Calu3 (cell line): ENCODE measurements around the gene FBXO15. TPM values are rescaled to one million over a fixed set of nuclear protein-coding genes. Genes with fewer than 3 reads are reported as not detected.

Source experiments
- BruUV-seq: library from RNA; stranded (reverse); fragments of 400-500 nt; replicated peaks from 2 replicates; lab custom pipeline; 2021; lab: Mats Ljungman, UMichigan
- CTCF ChIA-PET: fragments of 300-600 bp; sonication (Branson Sonifier 250); formaldehyde crosslinking; loops from one replicate; lab custom pipeline; 2022; ENCODE audit warnings: antibody characterized with exemption; lab: Charles Lee
- DNase-seq: peaks from one replicate; pipeline ENCODE4 v3.0.0; 2022
- H3K27ac Mint-ChIP-seq: one replicate; pipeline ENCODE4 v1.8.0; 2022; ENCODE audit warnings: mixed read lengths; ENCODE audit not compliant: unreplicated experiment
- H3K27me3 Mint-ChIP-seq: one replicate; pipeline ENCODE4 v1.8.0; 2022; ENCODE audit warnings: mixed read lengths; ENCODE audit not compliant: unreplicated experiment
- H3K36me3 Mint-ChIP-seq: one replicate; pipeline ENCODE4 v1.8.0; 2022; ENCODE audit warnings: mild to moderate bottlenecking, moderate library complexity, mixed read lengths; ENCODE audit not compliant: insufficient read depth, unreplicated experiment
- H3K4me1 Mint-ChIP-seq: one replicate; pipeline ENCODE4 v1.8.0; 2022; ENCODE audit warnings: mild to moderate bottlenecking, low read depth, mixed read lengths; ENCODE audit not compliant: unreplicated experiment
- H3K4me3 Mint-ChIP-seq: one replicate; pipeline ENCODE4 v1.8.0; 2022; ENCODE audit warnings: mild to moderate bottlenecking, low read depth, moderate library complexity, mixed read lengths; ENCODE audit not compliant: unreplicated experiment
- H3K9me3 Mint-ChIP-seq: one replicate; pipeline ENCODE4 v1.8.0; 2022; ENCODE audit warnings: low read depth, mixed read lengths; ENCODE audit not compliant: unreplicated experiment
- CTCF ChIP-seq: fragments of 200-600 bp; IDR thresholded peaks from one replicate; pipeline ENCODE4 v1.8.0; 2022; ENCODE audit warnings: antibody characterized with exemption; ENCODE audit not compliant: unreplicated experiment
- intact Hi-C: fragments of 100-400 bp; cut with micrococcal nuclease; formaldehyde crosslinking; loops from one replicate; pipeline ENCODE4 v1.10.0; 2022; ENCODE audit not compliant: unreplicated experiment
- total RNA-seq: library from RNA; stranded (reverse); gene quantifications from 2 replicates; pipeline ENCODE4 v1.2.3, GENCODE V29; 2022

Gene FBXO15
- total RNA-seq, 1 experiment from 2014 or later = 1.5 TPM

- intact Hi-C loops = no loop called here
- no peak overlapping the region for H3K4me3 Mint-ChIP-seq
- H3K9me3 Mint-ChIP-seq = no peaks in the 10 kb centered on the region
- TF ChIP-seq CTCF = no peak
- peaks cover 20% of the 10 kb centered on the region for H3K36me3 Mint-ChIP-seq
- DNase-seq = no peak
- no peak overlapping the region for H3K27ac Mint-ChIP-seq
- CTCF ChIA-PET = no interaction called here
- peaks cover 29% of the 10 kb centered on the region for H3K4me1 Mint-ChIP-seq
- H3K27me3 Mint-ChIP-seq = no peaks in the 10 kb centered on the region
- BruUV-seq = no TSS peak
Observed at GRCh38 chr18:74152270-74152669, 4.6 kb upstream of the FBXO15 start.

- Mint-ChIP-seq H3K36me3 (peaks cover 25% of the 10 kb centered on the region), H3K27me3 (no peaks in the 10 kb centered on the region), H3K9me3 (no peaks in the 10 kb centered on the region), H3K4me3 (peak overlapping the region; percentile 95), H3K27ac (no peak overlapping the region), H3K4me1 (peaks cover 36% of the 10 kb centered on the region)
- no TSS peak for BruUV-seq
- no peak for DNase-seq
- CTCF ChIA-PET = no interaction called here
- no peak for TF ChIP-seq CTCF
- intact Hi-C loops = no loop called here
Observed at GRCh38 chr18:74149878-74150277, 2.2 kb upstream of the FBXO15 start.

GRCh38 chr18:74148543-74149070 lies 973 bp upstream of the FBXO15 start:
- BruUV-seq = TSS peak; percentile 73
- H3K4me3 Mint-ChIP-seq = peak overlapping the region; percentile 95
- DNase-seq = no peak
- H3K36me3 Mint-ChIP-seq = peaks cover 25% of the 10 kb centered on the region
- H3K4me1 Mint-ChIP-seq = peaks cover 36% of the 10 kb centered on the region
- no peaks in the 10 kb centered on the region for H3K27me3 Mint-ChIP-seq
- intact Hi-C loops = no loop called here
- CTCF ChIA-PET = no interaction called here
- TF ChIP-seq CTCF = no peak
- no peaks in the 10 kb centered on the region for H3K9me3 Mint-ChIP-seq
- H3K27ac Mint-ChIP-seq = peak overlapping the region; percentile 91

GRCh38 chr18:74147491-74147778 lies 199 bp downstream of the FBXO15 start:
- H3K27me3 Mint-ChIP-seq = no peaks in the 10 kb centered on the region
- H3K4me1 Mint-ChIP-seq = peaks cover 31% of the 10 kb centered on the region
- TF ChIP-seq CTCF = peak; percentile 16
- no peak for DNase-seq
- CTCF ChIA-PET = no interaction called here
- peak overlapping the region; percentile 95 for H3K4me3 Mint-ChIP-seq
- intact Hi-C loops = no loop called here
- peaks cover 25% of the 10 kb centered on the region for H3K36me3 Mint-ChIP-seq
- H3K9me3 Mint-ChIP-seq = no peaks in the 10 kb centered on the region
- no TSS peak for BruUV-seq
- peak overlapping the region; percentile 91 for H3K27ac Mint-ChIP-seq
